HepG2 (cell line): Measurements from ENCODE around the gene TROAP. TPM values are rescaled to one million over a fixed set of nuclear protein-coding genes. Genes with fewer than 3 reads are reported as not detected.

Experiments
- DNMT1 ChIP-seq: sonication (generic); formaldehyde crosslinking; IDR thresholded peaks from 2 replicates; pipeline ENCODE4 v1.5.1; 2020; ENCODE audit warnings: mild to moderate bottlenecking, missing genetic modification reagents
- DR1 ChIP-seq: sonication (generic); formaldehyde crosslinking; IDR thresholded peaks from 2 replicates; pipeline ENCODE4 v1.8.0; 2021; ENCODE audit warnings: mild to moderate bottlenecking, missing genetic modification reagents, inconsistent platforms
- HOXA7 ChIP-seq: sonication (generic); formaldehyde crosslinking; IDR thresholded peaks from 2 replicates; pipeline ENCODE4 v1.8.1; 2022; ENCODE audit warnings: mild to moderate bottlenecking, missing genetic modification reagents, moderate library complexity
- MYNN ChIP-seq: sonication (generic); formaldehyde crosslinking; IDR thresholded peaks from 2 replicates; pipeline ENCODE4 v1.4.0; 2020; ENCODE audit warnings: mild to moderate bottlenecking, low read depth, missing genetic modification reagents
- RBAK ChIP-seq: sonication (generic); formaldehyde crosslinking; IDR thresholded peaks from 2 replicates; pipeline ENCODE4 v1.5.1; 2020; ENCODE audit warnings: mild to moderate bottlenecking, missing genetic modification reagents
- REPIN1 ChIP-seq: sonication (generic); formaldehyde crosslinking; IDR thresholded peaks from 2 replicates; pipeline ENCODE4 v1.8.0; 2022; ENCODE audit warnings: missing genetic modification reagents, low read depth, mild to moderate bottlenecking, borderline replicate concordance
- SIN3A ChIP-seq: IDR thresholded peaks from 2 replicates; pipeline ENCODE4 v1.6.1; 2011; ENCODE audit warnings: low read depth, mild to moderate bottlenecking, control low read depth, low read length, borderline replicate concordance
- SYNCRIP ChIP-seq: fragments of 200-400 bp; formaldehyde crosslinking; IDR thresholded peaks from 2 replicates; pipeline ENCODE4 v1.6.1; 2018; ENCODE audit warnings: mild to moderate bottlenecking, low read depth, low read length; ENCODE audit not compliant: insufficient read depth
- ZBTB3 ChIP-seq: sonication (generic); formaldehyde crosslinking; IDR thresholded peaks from 2 replicates; pipeline ENCODE4 v1.4.0; 2020; ENCODE audit warnings: low read depth, mild to moderate bottlenecking, moderate library complexity, missing genetic modification reagents, borderline replicate concordance
- ZNF17 ChIP-seq: sonication (generic); formaldehyde crosslinking; IDR thresholded peaks from 2 replicates; pipeline ENCODE4 v1.5.0; 2020; ENCODE audit warnings: mild to moderate bottlenecking, missing genetic modification reagents
- ZNF333 ChIP-seq: sonication (generic); formaldehyde crosslinking; IDR thresholded peaks from 2 replicates; pipeline ENCODE4 v1.4.0; 2020; ENCODE audit warnings: mild to moderate bottlenecking, missing genetic modification reagents, borderline replicate concordance
- ZNF839 ChIP-seq: sonication (generic); formaldehyde crosslinking; IDR thresholded peaks from 2 replicates; pipeline ENCODE4 v1.4.0; 2020; ENCODE audit warnings: missing genetic modification reagents, mild to moderate bottlenecking, borderline replicate concordance
- polyA plus RNA-seq, 8 experiments: library from polyadenylated mRNA; depleted of rRNA in 3 of 8; stranded (reverse) in 7 of 8; unstranded in 1 of 8; fragments of >200 nt; fragmentation: Illumina TruSeq in 4 of 8; extraction: Trizol in 4 of 8; gene quantifications; 2 replicates each; pipeline versions ENCODE4 v1.2.1 to v1.2.3, GENCODE V29; 2011 to 2016; ENCODE audit warnings: low read depth in 4 of 8, missing spikeins in 1 of 8, mixed read lengths in 1 of 8; ENCODE audit not compliant: insufficient read depth in 1 of 8
- total RNA-seq, 5 experiments: library from RNA; depleted of rRNA; stranded (reverse); fragments of >200 nt; fragmentation: Illumina TruSeq; extraction: Trizol; gene quantifications; 2 replicates each; pipeline ENCODE4 v1.2.3, GENCODE V29; 2016; ENCODE audit warnings: low read depth in 1 of 5
- TF ChIP-seq, protein P1 (sequence below): sonication (generic); formaldehyde crosslinking; IDR thresholded peaks from 2 replicates; pipeline ENCODE4 v1.4.0; 2020; ENCODE audit warnings: mild to moderate bottlenecking, missing genetic modification reagents
- TF ChIP-seq, protein P2 (sequence below): sonication (generic); formaldehyde crosslinking; IDR thresholded peaks from 2 replicates; pipeline ENCODE4 v1.8.0; 2022; ENCODE audit warnings: missing genetic modification reagents, mild to moderate bottlenecking, inconsistent platforms, borderline replicate concordance
- TF ChIP-seq, protein P3 (sequence below): sonication (generic); formaldehyde crosslinking; IDR thresholded peaks from 2 replicates; pipeline ENCODE4 v1.9.0; 2021; ENCODE audit warnings: missing genetic modification reagents, borderline replicate concordance
- TF ChIP-seq, protein P4 (sequence below): sonication (generic); formaldehyde crosslinking; IDR thresholded peaks from 2 replicates; pipeline ENCODE4 v1.5.0; 2020; ENCODE audit warnings: missing genetic modification reagents
- TF ChIP-seq, protein P5 (sequence below): sonication (generic); formaldehyde crosslinking; IDR thresholded peaks from 2 replicates; pipeline ENCODE4 v1.5.0; 2020; ENCODE audit warnings: missing genetic modification reagents

TROAP gene
- total and polyA plus RNA-seq, 2 of the 13 experiments (the other 11 are each of a cell fraction or from before 2014, with no cell fraction given), result 22.5 to 30.9 TPM

DNA sequence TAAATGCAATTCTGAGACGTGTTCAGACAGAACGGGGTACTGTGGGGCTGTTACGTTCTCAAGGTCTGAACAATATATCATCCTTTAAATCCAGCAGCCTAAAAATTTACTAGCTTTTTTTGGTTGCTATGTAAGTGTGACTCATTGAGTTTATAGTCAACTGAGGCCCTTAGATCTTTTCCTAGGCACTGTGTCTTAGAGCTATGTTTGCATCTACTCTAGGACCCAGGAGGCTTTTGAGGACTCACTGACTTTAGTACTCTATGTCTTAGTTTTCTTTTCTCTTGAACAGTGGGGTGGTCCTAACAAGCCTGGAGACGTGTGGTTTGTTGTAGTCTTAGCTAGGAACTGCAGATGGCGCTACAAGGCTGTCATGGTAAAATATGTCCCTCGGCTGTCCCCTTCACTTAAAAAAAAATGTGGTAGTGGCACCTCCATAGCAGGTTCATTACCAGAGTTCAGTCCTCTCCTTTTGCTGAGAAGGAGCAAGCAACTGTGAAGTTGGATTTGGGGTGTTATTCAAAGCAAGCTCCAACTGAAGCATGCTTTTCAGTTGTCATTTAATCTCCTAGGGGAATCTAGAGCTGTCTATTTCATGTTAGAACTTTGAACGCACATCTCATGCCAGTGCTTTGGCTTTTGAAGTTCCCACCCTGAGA lies 35.6 kb downstream of the TROAP start (continued):
- TF ChIP-seq, protein P1, sequence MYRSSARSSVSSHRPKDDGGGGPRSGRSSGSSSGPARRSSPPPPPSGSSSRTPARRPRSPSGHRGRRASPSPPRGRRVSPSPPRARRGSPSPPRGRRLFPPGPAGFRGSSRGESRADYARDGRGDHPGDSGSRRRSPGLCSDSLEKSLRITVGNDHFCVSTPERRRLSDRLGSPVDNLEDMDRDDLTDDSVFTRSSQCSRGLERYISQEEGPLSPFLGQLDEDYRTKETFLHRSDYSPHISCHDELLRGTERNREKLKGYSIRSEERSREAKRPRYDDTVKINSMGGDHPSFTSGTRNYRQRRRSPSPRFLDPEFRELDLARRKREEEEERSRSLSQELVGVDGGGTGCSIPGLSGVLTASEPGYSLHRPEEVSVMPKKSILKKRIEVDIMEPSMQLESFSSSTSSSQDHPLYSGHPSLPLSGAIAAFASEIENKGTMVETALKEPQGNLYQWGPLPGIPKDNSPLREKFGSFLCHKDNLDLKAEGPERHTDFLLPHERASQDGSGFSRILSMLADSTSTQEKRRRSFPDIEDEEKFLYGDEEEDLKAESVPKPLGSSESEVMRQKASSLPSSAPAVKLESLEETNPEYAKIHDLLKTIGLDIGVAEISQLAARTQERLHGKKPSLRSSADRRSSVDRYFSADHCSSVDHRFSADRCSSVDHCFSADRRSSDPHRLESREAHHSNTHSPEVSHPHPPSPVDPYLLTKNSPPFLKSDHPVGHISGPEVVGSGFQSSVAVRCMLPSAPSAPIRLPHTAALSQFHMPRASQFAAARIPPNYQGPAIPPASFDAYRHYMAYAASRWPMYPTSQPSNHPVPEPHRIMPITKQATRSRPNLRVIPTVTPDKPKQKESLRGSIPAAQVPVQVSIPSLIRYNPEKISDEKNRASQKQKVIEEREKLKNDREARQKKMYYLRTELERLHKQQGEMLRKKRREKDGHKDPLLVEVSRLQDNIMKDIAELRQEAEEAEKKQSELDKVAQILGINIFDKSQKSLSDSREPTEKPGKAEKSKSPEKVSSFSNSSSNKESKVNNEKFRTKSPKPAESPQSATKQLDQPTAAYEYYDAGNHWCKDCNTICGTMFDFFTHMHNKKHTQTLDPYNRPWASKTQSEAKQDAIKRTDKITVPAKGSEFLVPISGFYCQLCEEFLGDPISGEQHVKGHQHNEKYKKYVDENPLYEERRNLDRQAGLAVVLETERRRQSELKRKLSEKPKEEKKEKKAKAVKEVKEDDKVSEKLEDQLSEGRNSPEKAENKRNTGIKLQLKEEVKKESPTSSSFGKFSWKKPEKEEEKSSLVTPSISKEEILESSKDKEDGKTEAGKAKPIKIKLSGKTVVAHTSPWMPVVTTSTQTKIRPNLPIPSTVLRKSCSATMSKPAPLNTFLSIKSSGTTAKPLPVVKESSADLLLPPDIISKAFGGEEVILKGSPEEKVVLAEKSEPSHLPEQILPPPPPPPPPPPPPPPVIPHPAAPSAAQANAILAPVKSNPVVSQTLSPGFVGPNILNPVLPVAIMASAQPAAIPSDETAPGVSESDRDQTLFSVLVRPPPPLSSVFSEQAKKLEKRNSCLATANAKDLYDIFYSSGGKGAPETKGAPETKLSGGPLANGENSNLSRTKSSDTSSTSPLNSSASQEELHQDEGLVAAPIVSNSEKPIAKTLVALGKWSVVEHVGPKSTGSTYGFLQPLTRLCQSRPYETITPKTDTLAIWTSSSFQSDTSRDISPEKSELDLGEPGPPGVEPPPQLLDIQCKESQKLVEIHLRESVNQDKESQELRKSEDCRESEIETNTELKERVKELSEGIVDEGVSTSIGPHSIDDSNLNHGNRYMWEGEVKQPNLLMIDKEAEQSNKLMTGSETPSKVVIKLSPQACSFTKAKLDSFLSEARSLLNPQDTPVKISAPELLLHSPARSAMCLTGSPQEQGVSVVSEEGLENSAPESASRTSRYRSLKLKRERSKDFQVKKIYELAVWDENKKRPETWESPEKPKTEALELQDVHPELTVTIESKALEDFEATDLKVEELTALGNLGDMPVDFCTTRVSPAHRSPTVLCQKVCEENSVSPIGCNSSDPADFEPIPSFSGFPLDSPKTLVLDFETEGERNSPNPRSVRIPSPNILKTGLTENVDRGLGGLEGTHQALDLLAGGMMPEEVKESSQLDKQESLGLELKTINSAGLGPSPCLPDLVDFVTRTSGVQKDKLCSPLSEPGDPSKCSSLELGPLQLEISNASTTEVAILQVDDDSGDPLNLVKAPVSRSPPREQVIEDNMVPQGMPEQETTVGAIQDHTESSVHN, result no peak
- no peak for TF ChIP-seq SIN3A
- TF ChIP-seq, protein P2, sequence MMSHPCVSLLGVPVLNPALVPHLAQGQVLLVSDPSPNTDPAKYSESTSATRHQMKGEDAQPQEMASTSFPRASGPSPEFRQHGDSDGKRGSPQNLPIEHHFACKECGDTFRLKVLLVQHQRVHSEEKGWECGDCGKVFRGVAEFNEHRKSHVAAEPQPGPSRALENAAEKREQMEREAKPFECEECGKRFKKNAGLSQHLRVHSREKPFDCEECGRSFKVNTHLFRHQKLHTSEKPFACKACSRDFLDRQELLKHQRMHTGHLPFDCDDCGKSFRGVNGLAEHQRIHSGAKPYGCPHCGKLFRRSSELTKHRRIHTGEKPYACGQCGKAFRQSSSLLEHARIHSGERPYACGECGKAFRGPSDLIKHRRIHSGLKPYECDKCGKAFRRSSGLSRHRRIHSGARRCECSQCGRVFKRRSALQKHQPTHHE, result no peak
- TF ChIP-seq DR1 (CRISPR knock-in tag), result no peak
- no peak for TF ChIP-seq DNMT1 (CRISPR knock-in tag)
- TF ChIP-seq HOXA7, result no peak
- no peak for TF ChIP-seq RBAK (CRISPR knock-in tag)
- TF ChIP-seq ZBTB3 (CRISPR knock-in tag), result no peak
- TF ChIP-seq, protein P3, sequence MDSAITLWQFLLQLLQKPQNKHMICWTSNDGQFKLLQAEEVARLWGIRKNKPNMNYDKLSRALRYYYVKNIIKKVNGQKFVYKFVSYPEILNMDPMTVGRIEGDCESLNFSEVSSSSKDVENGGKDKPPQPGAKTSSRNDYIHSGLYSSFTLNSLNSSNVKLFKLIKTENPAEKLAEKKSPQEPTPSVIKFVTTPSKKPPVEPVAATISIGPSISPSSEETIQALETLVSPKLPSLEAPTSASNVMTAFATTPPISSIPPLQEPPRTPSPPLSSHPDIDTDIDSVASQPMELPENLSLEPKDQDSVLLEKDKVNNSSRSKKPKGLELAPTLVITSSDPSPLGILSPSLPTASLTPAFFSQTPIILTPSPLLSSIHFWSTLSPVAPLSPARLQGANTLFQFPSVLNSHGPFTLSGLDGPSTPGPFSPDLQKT, result no peak
- TF ChIP-seq, protein P4, sequence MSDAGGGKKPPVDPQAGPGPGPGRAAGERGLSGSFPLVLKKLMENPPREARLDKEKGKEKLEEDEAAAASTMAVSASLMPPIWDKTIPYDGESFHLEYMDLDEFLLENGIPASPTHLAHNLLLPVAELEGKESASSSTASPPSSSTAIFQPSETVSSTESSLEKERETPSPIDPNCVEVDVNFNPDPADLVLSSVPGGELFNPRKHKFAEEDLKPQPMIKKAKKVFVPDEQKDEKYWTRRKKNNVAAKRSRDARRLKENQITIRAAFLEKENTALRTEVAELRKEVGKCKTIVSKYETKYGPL (CRISPR knock-in tag), result no peak
- no peak for TF ChIP-seq ZNF839 (CRISPR knock-in tag)
- TF ChIP-seq, protein P5, sequence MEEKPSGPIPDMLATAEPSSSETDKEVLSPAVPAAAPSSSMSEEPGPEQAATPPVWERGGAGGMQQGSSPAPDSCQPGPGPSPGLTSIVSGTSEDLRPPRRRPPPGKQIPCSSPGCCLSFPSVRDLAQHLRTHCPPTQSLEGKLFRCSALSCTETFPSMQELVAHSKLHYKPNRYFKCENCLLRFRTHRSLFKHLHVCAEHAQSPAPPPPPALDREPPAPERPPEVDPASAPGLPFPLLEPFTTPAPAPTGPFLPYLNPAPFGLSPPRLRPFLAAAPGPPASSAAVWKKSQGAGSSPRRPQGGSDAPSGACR (CRISPR knock-in tag), result no peak
- TF ChIP-seq REPIN1 (CRISPR knock-in tag), result peak; percentile 53; the same call in 1 of the 2 replicates
- no peak for TF ChIP-seq ZNF17 (CRISPR knock-in tag)
- TF ChIP-seq ZNF333, result no peak
- TF ChIP-seq MYNN (CRISPR knock-in tag), result no peak
- TF ChIP-seq SYNCRIP, result no peak
